ENCODE measurements around the gene FGFR3. TPM values are rescaled to one million over a fixed set of nuclear protein-coding genes. Genes with fewer than 3 reads are reported as not detected.

FGFR3 gene
- total RNA-seq, 4 donors from 2014 or later, result 438 to 805 (median 489) TPM

DNA sequence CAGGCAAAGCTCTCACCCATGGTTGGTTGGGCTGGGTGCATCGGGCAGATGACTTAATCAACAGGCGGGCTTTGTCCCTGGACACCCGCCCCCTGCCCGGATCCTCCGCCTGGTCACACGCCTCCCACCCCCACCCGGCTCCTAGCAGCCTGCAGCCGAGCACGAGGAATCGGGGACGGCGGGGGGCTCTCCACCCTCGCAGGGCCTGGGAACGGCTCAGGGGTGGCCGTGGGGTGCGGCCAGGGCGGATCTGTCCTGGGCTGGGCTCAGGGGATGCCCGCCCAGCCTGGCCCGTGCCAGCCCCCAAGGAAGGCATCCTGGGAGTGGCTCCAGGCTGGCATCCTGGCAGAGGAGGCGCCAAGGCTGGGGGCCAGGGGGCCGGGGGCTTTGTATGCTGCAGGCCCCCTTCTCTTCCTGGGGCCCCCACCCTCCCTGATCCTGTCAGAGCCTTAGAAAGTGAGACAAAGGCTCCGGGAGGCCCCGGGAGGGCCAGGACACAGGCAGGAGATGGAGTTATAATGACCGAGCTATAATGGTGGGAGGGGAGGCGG, 32.5 kb upstream of the FGFR3 start:
- H3K4me3 ChIP-seq (ENCODE audit: low read depth, poor library complexity, severe bottlenecking), result no peak overlapping the region
- TF ChIP-seq POLR2A (IDR thresholded peaks at IDR 0.05), result no peak
- TF ChIP-seq, protein P1, sequence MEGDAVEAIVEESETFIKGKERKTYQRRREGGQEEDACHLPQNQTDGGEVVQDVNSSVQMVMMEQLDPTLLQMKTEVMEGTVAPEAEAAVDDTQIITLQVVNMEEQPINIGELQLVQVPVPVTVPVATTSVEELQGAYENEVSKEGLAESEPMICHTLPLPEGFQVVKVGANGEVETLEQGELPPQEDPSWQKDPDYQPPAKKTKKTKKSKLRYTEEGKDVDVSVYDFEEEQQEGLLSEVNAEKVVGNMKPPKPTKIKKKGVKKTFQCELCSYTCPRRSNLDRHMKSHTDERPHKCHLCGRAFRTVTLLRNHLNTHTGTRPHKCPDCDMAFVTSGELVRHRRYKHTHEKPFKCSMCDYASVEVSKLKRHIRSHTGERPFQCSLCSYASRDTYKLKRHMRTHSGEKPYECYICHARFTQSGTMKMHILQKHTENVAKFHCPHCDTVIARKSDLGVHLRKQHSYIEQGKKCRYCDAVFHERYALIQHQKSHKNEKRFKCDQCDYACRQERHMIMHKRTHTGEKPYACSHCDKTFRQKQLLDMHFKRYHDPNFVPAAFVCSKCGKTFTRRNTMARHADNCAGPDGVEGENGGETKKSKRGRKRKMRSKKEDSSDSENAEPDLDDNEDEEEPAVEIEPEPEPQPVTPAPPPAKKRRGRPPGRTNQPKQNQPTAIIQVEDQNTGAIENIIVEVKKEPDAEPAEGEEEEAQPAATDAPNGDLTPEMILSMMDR (IDR thresholded peaks at IDR 0.05), result no peak
- intact Hi-C loops (cut with DNase I; ENCODE audit: low total_unique reads), result no loop called here
- DNase-seq (ENCODE audit: low spot score in 2 of 2), result no peak
- 18 to 29% methylated on average over 7 to 21 of the region's 25 CpGs for WGBS, 2 donors

DNA sequence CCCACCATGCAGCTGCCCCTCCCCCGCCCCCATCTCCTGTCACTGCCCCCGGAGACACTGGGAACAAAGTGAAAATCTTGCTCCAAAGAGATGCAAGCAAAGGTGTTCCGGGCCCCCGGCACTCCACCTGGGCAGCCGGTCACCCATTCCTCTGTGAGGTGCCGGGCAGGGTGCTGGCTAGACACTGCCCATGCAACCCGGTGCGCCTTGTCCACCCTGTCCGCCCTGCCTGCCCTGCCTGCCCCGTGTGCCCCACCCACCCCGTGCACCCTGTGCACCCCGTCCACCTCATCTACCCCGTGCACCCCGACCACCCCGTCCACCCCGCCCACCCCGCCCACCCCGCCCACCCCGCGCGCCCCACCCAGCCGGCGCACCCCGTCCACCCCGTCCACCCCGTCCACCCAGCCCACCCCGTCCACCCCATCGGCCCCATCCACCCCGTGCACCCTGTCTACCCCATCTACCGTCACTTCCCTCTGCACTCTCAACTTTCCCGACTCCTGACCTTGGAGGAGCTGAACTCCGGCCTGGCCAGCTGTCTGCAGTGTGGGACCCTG, 31.9 kb upstream of the FGFR3 start:
- TF ChIP-seq, protein P1 (IDR thresholded peaks at IDR 0.05), result no peak
- TF ChIP-seq POLR2A (IDR thresholded peaks at IDR 0.05), result no peak
- intact Hi-C loops (cut with DNase I; ENCODE audit: low total_unique reads), result no loop called here
- no peak overlapping the region for H3K4me3 ChIP-seq (ENCODE audit: low read depth, poor library complexity, severe bottlenecking)
- WGBS, 2 donors, result 53 to 63% methylated on average over 3 to 27 of the region's 32 CpGs
- no peak for DNase-seq (ENCODE audit: low spot score in 2 of 2)

DNA sequence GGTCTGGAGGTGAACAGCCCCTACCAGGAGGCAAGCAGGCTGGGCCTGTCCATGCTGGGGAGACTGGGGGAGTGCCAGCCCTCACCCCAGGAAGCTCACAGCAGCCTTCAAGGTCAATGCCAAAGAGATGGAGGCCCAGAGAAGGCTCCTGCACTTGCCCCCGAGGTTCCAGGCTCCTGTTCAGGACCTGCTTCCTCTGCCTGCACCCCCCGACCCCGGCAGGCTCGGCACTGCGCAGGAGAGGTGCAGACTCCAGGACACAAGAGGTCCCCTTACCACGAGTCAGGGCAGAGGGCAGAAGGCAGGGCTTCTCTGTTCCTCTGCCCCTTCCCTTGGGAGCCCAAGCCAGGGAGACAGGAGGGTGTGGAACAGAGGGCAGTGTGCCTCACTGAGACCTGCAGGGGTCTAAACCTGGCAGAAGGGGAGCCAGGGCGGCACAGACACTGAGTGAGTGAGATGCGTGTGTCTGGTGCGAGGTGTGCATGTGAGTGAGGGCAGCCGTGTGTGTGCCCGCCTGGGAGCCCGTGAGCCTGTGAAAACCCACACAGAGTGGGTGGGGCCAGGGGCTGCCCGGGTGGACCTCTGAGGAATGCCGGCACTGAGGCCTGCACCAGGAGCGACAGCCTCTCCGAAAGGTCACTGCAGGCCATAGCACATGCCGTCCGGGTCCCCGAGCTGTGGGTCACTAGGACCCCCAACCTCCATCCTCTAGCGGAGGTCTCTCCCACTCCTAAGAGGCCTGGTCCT, 30.7 kb upstream of the FGFR3 start:
- TF ChIP-seq, protein P1 (IDR thresholded peaks at IDR 0.05), result no peak
- TF ChIP-seq POLR2A (IDR thresholded peaks at IDR 0.05), result no peak
- 74 to 79% methylated on average over 19 to 20 of the region's 20 CpGs for WGBS, 2 donors
- intact Hi-C loops (cut with DNase I; ENCODE audit: low total_unique reads), result no loop called here
- no peak overlapping the region for H3K4me3 ChIP-seq (ENCODE audit: low read depth, poor library complexity, severe bottlenecking)
- no peak for DNase-seq (ENCODE audit: low spot score in 2 of 2)

DNA sequence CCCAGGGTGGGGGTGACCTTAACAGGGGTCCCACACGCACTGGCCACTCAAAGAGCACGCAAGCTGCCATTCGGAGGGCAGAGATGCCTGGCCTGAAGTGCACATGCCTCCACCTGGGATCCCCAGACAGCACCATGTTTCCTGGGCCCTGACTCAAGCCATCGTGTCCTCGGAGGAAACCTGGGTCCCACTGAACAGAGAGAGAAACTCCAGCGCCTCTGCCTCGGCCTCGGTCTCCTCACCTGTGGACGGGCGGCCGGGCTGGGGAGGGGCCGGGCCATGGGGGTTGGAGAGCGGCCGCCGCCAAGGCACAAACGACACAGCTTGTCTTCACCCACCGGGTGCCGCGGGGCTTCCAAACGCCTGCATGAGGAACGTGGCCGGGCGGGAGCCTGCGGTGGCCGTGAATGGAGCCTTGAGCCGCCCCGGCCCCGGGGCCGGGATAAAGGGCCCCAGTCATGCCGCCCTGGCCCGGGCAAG, 30.0 kb upstream of the FGFR3 start:
- intact Hi-C loops (cut with DNase I; ENCODE audit: low total_unique reads), result no loop called here
- WGBS, 2 donors, result 0 to 31% methylated on average over 2 to 18 of the region's 31 CpGs
- TF ChIP-seq POLR2A (IDR thresholded peaks at IDR 0.05), result no peak
- TF ChIP-seq, protein P1 (IDR thresholded peaks at IDR 0.05), result no peak
- no peak overlapping the region for H3K4me3 ChIP-seq (ENCODE audit: low read depth, poor library complexity, severe bottlenecking)
- DNase-seq (ENCODE audit: low spot score in 2 of 2), result no peak

DNA sequence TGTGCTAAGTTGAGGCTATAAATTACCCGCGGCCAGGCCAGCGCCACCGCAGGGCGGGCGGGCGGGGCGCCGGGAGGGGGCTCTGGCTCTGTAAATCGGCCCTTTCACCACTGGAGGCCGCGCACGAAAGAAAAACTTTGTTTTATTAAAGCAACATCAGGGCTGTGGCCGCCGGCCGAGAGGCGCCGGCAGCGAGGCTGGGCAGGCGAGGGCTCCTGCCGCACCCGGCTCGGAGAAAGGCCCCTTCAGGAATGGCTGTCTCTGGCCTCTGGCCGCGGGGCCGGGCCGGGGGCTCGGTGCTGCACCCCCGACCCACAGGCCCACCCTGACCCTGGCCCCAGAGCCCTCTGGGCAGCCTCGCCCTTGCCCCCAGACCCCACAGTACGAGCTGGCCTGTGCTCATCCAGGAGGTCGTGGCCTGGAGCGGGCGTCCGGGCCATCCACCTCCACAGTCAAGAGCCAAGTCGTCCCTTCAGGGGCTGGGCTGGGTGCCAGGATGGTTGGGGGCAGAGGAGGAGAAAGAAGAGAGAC, 29.5 kb upstream of the FGFR3 start:
- TF ChIP-seq POLR2A (IDR thresholded peaks at IDR 0.05), result no peak
- TF ChIP-seq, protein P1 (IDR thresholded peaks at IDR 0.05), result no peak
- WGBS, 2 donors, result 13 to 16% methylated on average over 20 to 36 of the region's 36 CpGs
- intact Hi-C loops (cut with DNase I; ENCODE audit: low total_unique reads), result no loop called here
- H3K4me3 ChIP-seq (ENCODE audit: low read depth, poor library complexity, severe bottlenecking), result no peak overlapping the region
- DNase-seq (ENCODE audit: low spot score in 2 of 2), result no peak
